SK-N-SH (cell line): ENCODE measurements around the gene OR5I1. TPM values are rescaled to one million over a fixed set of nuclear protein-coding genes. Genes with fewer than 3 reads are reported as not detected.

Source experiments
- CTCF ChIA-PET: fragments of 300-600, 350-600 bp; formaldehyde crosslinking; extraction: SDS; loops from one replicate; lab custom pipeline; 2021; lab: Yijun Ruan, JAX
- POLR2A ChIA-PET: fragments of 350-600 bp; sonication (Branson Sonifier 250); formaldehyde crosslinking; extraction: SDS; loops from one replicate; lab custom pipeline; 2020; ENCODE audit warnings: antibody characterized with exemption, inconsistent platforms; lab: Yijun Ruan, JAX
- DNase-seq: peaks from one replicate; pipeline ENCODE4 v3.0.0; 2012
- H2AFZ ChIP-seq: fragments of 200-600 bp; sonication (generic); 2 replicates; pipeline ENCODE4 v1.8.1; 2016; ENCODE audit warnings: antibody characterized with exemption, mild to moderate bottlenecking, low read depth
- H3F3A ChIP-seq: fragments of 200-600 bp; sonication (generic); replicated peaks from 2 replicates; pipeline ENCODE3; 2016; ENCODE audit warnings: antibody characterized with exemption, mild to moderate bottlenecking; ENCODE audit not compliant: insufficient read depth
- H3K27ac ChIP-seq, 2 experiments: fragments of 200-500 bp in 1 of 2; fragments of 200-600 bp in 1 of 2; sonication (Bioruptor generic) in 1 of 2; sonication (generic), shearing (Covaris generic) in 1 of 2; 2 replicates each; pipeline versions ENCODE4 v1.5.1 to v1.6.1; 2014 to 2016; ENCODE audit warnings: low read depth in 2 of 2, inconsistent platforms in 1 of 2, low read length in 1 of 2, mild to moderate bottlenecking in 1 of 2, mixed read lengths in 1 of 2
- H3K27me3 ChIP-seq: fragments of 200-600 bp; sonication (generic), shearing (Covaris generic); 2 replicates; pipeline ENCODE4 v1.6.1; 2016; ENCODE audit warnings: mixed run types; ENCODE audit not compliant: insufficient read depth
- H3K36me3 ChIP-seq, 2 experiments: fragments of 200-500 bp in 1 of 2; fragments of 200-600 bp in 1 of 2; sonication (Bioruptor generic) in 1 of 2; sonication (generic) in 1 of 2; replicated peaks in 1 of 2; 2 replicates each; pipeline versions ENCODE3 to v1.5.1; 2014 to 2016; ENCODE audit warnings: low read length in 1 of 2, mild to moderate bottlenecking in 1 of 2; ENCODE audit not compliant: insufficient read depth in 2 of 2, control insufficient read depth in 1 of 2
- H3K4me1 ChIP-seq, 2 experiments: fragments of 200-500 bp in 1 of 2; fragments of 200-600 bp in 1 of 2; sonication (Bioruptor generic) in 1 of 2; sonication (generic), shearing (Covaris generic) in 1 of 2; 2 replicates each; pipeline versions ENCODE4 v1.5.1 to v1.6.1; 2014 to 2016; ENCODE audit warnings: low read depth in 1 of 2, low read length in 1 of 2, mixed run types in 1 of 2; ENCODE audit not compliant: insufficient read depth in 2 of 2, control insufficient read depth in 1 of 2
- H3K4me2 ChIP-seq: fragments of 200-600 bp; sonication (generic), shearing (Covaris generic); 2 replicates; pipeline ENCODE4 v1.6.1; 2017; ENCODE audit warnings: mixed run types
- H3K4me3 ChIP-seq, 2 experiments: fragments of 200-500 bp in 1 of 2; fragments of 200-600 bp in 1 of 2; sonication (Bioruptor generic) in 1 of 2; sonication (generic), shearing (Covaris generic) in 1 of 2; 2 replicates each; pipeline versions ENCODE4 v1.5.1 to v1.8.1; 2014 to 2016; ENCODE audit warnings: low read depth in 2 of 2, inconsistent platforms in 1 of 2, low read length in 1 of 2, mild to moderate bottlenecking in 1 of 2, mixed read lengths in 1 of 2, moderate library complexity in 1 of 2
- H3K79me2 ChIP-seq: fragments of 200-600 bp; sonication (generic); 2 replicates; pipeline ENCODE4 v1.8.1; 2017; ENCODE audit warnings: mild to moderate bottlenecking; ENCODE audit not compliant: insufficient read depth
- H3K9ac ChIP-seq: fragments of 200-600 bp; sonication (generic); 2 replicates; pipeline ENCODE4 v1.6.1; 2017; ENCODE audit warnings: mixed run types
- H3K9me2 ChIP-seq: fragments of 200-600 bp; sonication (generic); 2 replicates; pipeline ENCODE4 v1.6.1; 2017; ENCODE audit warnings: mixed run types
- H3K9me3 ChIP-seq: fragments of 200-600 bp; sonication (generic); 2 replicates; pipeline ENCODE4 v1.6.1; 2017; ENCODE audit warnings: mixed run types, mild to moderate bottlenecking, moderate library complexity
- H4K20me1 ChIP-seq: fragments of 200-600 bp; sonication (generic); 2 replicates; pipeline ENCODE4 v1.6.1; 2017; ENCODE audit warnings: mild to moderate bottlenecking, mixed run types; ENCODE audit not compliant: insufficient read depth
- ELF1 ChIP-seq: IDR thresholded peaks from 2 replicates; pipeline ENCODE4 v1.4.0; 2012
- EZH2phosphoT487 ChIP-seq: fragments of 200-600 bp; sonication (generic); IDR thresholded peaks from 2 replicates; pipeline ENCODE4 v1.6.1; 2017; ENCODE audit warnings: low read depth, mixed run types, mild to moderate bottlenecking, antibody characterized with exemption, moderate library complexity, borderline replicate concordance
- FOXJ3 ChIP-seq: sonication (generic); formaldehyde crosslinking; IDR thresholded peaks from 2 replicates; pipeline ENCODE4 v1.5.1; 2020; ENCODE audit warnings: mild to moderate bottlenecking, missing genetic modification reagents
- FOXM1 ChIP-seq: IDR thresholded peaks from 2 replicates; pipeline ENCODE4 v1.4.0; 2012; ENCODE audit warnings: low read depth, mild to moderate bottlenecking
- GABPA ChIP-seq: IDR thresholded peaks from 2 replicates; pipeline ENCODE4 v1.4.0; 2012; ENCODE audit warnings: low read depth, mild to moderate bottlenecking
- IRF3 ChIP-seq: fragments of 150-350 bp; IDR thresholded peaks from 2 replicates; pipeline ENCODE4 v1.6.1; 2016; ENCODE audit warnings: mild to moderate bottlenecking, low read depth, low read length
- JUND ChIP-seq: IDR thresholded peaks from 2 replicates; pipeline ENCODE4 v1.4.0; 2012
- REST ChIP-seq: IDR thresholded peaks from 2 replicates; pipeline ENCODE4 v1.6.1; 2012; ENCODE audit warnings: mild to moderate bottlenecking, low read depth, low read length, moderate library complexity
- RFX5 ChIP-seq: IDR thresholded peaks from 2 replicates; pipeline ENCODE4 v1.6.1; 2012; ENCODE audit warnings: mild to moderate bottlenecking, improper control_type of control experiment, low read length
- TAF1 ChIP-seq: IDR thresholded peaks from 2 replicates; pipeline ENCODE4 v1.6.1; 2012; ENCODE audit warnings: low read depth, mild to moderate bottlenecking, low read length, moderate library complexity, borderline replicate concordance
- YY1 ChIP-seq: IDR thresholded peaks from 2 replicates; pipeline ENCODE4 v1.4.0; 2012; ENCODE audit warnings: low read depth, mild to moderate bottlenecking
- ZBTB33 ChIP-seq: IDR thresholded peaks from 2 replicates; pipeline ENCODE4 v1.4.0; 2012; ENCODE audit warnings: low read depth, borderline replicate concordance
- WGBS: methylation state at CpG from one replicate; pipeline ENCODE4 v1.1.6; 2017; ENCODE audit warnings: low lambda C conversion rate; 5-methylcytosine and 5-hydroxymethylcytosine counted together
- polyA plus RNA-seq, 3 experiments: library from polyadenylated mRNA; depleted of rRNA; stranded (reverse); fragments of >200 nt; gene quantifications; 2 replicates each; pipeline ENCODE4 v1.2.3, GENCODE V29; 2012

OR5I1 gene
- polyA plus RNA-seq, 1 of the 3 experiments (the other 2 are of a cell fraction) = not detected

- POLR2A ChIA-PET = no interaction called here
- no peaks in the 10 kb centered on the region for H3K9me2 ChIP-seq
- H3K9me3 ChIP-seq = no peaks in the 10 kb centered on the region
- H4K20me1 ChIP-seq = no peaks in the 10 kb centered on the region
- no peaks in the 10 kb centered on the region for H3K79me2 ChIP-seq
- no peak for TF ChIP-seq ELF1
- no peak for TF ChIP-seq ZBTB33
- TF ChIP-seq TAF1 = no peak
- TF ChIP-seq RFX5 = no peak
- no peak for TF ChIP-seq FOXJ3 (CRISPR knock-in tag)
- TF ChIP-seq REST = no peak
- TF ChIP-seq FOXM1 = no peak
- TF ChIP-seq YY1 = no peak
- no peak for TF ChIP-seq EZH2phosphoT487
- TF ChIP-seq JUND = no peak
- TF ChIP-seq GABPA = no peak
- no peak for TF ChIP-seq IRF3
- H3K4me1 ChIP-seq = no peaks in the 10 kb centered on the region
- no peak overlapping the region for H3K9ac ChIP-seq
- H3K36me3 ChIP-seq = no peaks in the 10 kb centered on the region
- no peaks in the 10 kb centered on the region for H3K27me3 ChIP-seq
- WGBS = 0% methylated on average over 4 of the region's 4 CpGs
- CTCF ChIA-PET = no interaction called here
- H3K27ac ChIP-seq = no peak overlapping the region
- H3F3A ChIP-seq = no peaks in the 10 kb centered on the region
- H3K4me3 ChIP-seq = no peak overlapping the region
- DNase-seq = no peak
- H2AFZ ChIP-seq = no peak overlapping the region
- H3K4me2 ChIP-seq = no peak overlapping the region
Observed at GRCh38 chr11:55956521-55956920, 20.3 kb upstream of the OR5I1 start.
